Lower leg skin (tissue), 3 donors: ENCODE data around the gene MYO1C.

Experiments
- CTCF ChIP-seq, 3 donors: fragments of 450-650 bp; IDR thresholded peaks; one replicate each; pipeline ENCODE4 v1.5.1; 2016; ENCODE audit warnings: antibody characterized with exemption in 3 of 3, mild to moderate bottlenecking in 3 of 3, moderate library complexity in 2 of 3
- POLR2A ChIP-seq, 2 donors: fragments of 450-650 bp; IDR thresholded peaks; one replicate each; pipeline ENCODE4 v1.6.1; 2016 to 2017; ENCODE audit warnings: antibody characterized with exemption in 2 of 2, mild to moderate bottlenecking in 1 of 2, moderate library complexity in 1 of 2

- TF ChIP-seq CTCF (IDR thresholded peaks at IDR 0.05) (no peak), POLR2A (IDR thresholded peaks at IDR 0.05) (no peak)
Measured at GRCh38 chr17:1449412-1449967, 43.0 kb downstream of the MYO1C start.
